IMR-90 (cell line): Measurements from ENCODE around the gene DCP1A. TPM values are rescaled to one million over a fixed set of nuclear protein-coding genes. Genes with fewer than 3 reads are reported as not detected.

Source experiments
- ATAC-seq: fragments of 200-7000 bp; cut with Tn5 transposase; 2 replicates; pipeline ENCODE4 v1.9.1; 2020; ENCODE audit warnings: low read depth, mild to moderate bottlenecking, moderate library complexity
- BruUV-seq: library from RNA; stranded (reverse); fragments of 400-500 nt; replicated peaks from 2 replicates; lab custom pipeline; 2021; lab: Mats Ljungman, UMichigan
- CTCF ChIA-PET: fragments of 300-600 bp; formaldehyde crosslinking; extraction: SDS; loops from one replicate; lab custom pipeline; 2021; ENCODE audit warnings: antibody characterized with exemption; lab: Yijun Ruan, JAX
- POLR2A ChIA-PET: fragments of 300-600 bp; sonication (Branson Sonifier 250); formaldehyde crosslinking; loops from one replicate; lab custom pipeline; 2022; ENCODE audit warnings: antibody characterized with exemption; ENCODE audit not compliant: unreplicated experiment; lab: Charles Lee
- DNase-seq: peaks from one replicate; pipeline ENCODE4 v3.0.0; 2013
- H2AFZ ChIP-seq: replicated peaks from 2 replicates; pipeline ENCODE3; 2013; ENCODE audit warnings: low read length, mild to moderate bottlenecking; ENCODE audit not compliant: poor library complexity
- H2AK5ac ChIP-seq: 2 replicates; pipeline ENCODE4 v1.6.1; 2013; ENCODE audit warnings: low read depth, low read length, inconsistent platforms
- H2AK9ac ChIP-seq: replicated peaks from 2 replicates; pipeline ENCODE3; 2013; ENCODE audit warnings: mild to moderate bottlenecking, low read depth, low read length, moderate library complexity; ENCODE audit not compliant: poor library complexity
- H2BK120ac ChIP-seq: 2 replicates; pipeline ENCODE4 v1.6.1; 2013; ENCODE audit warnings: low read depth, low read length, inconsistent platforms
- H2BK15ac ChIP-seq: 3 replicates; pipeline ENCODE4 v1.6.1; 2013; ENCODE audit warnings: low read depth, low read length, inconsistent platforms
- H2BK20ac ChIP-seq: 2 replicates; pipeline ENCODE4 v1.6.1; 2013; ENCODE audit warnings: low read depth, mild to moderate bottlenecking, inconsistent platforms, low read length, moderate library complexity
- H2BK5ac ChIP-seq: 2 replicates; pipeline ENCODE4 v1.6.1; 2013; ENCODE audit warnings: mild to moderate bottlenecking, low read depth, low read length, inconsistent platforms; ENCODE audit not compliant: poor library complexity, severe bottlenecking
- H3K14ac ChIP-seq: replicated peaks from 2 replicates; pipeline ENCODE4 v1.6.1; 2013; ENCODE audit warnings: low read depth, low read length, inconsistent platforms
- H3K18ac ChIP-seq: 2 replicates; pipeline ENCODE4 v1.6.1; 2013; ENCODE audit warnings: low read depth, low read length, control low read depth
- H3K23ac ChIP-seq: 2 replicates; pipeline ENCODE4 v1.6.1; 2013; ENCODE audit warnings: low read depth, low read length, inconsistent platforms
- H3K27ac ChIP-seq: 2 replicates; pipeline ENCODE4 v1.5.1; 2013; ENCODE audit warnings: mild to moderate bottlenecking, control low read depth, low read length; ENCODE audit not compliant: insufficient read depth
- H3K27me3 ChIP-seq: 2 replicates; pipeline ENCODE4 v1.6.1; 2013; ENCODE audit warnings: low read length; ENCODE audit not compliant: control insufficient read depth, insufficient read depth
- H3K36me3 ChIP-seq: 2 replicates; pipeline ENCODE4 v1.6.1; 2013; ENCODE audit warnings: low read length, mixed read lengths; ENCODE audit not compliant: control insufficient read depth, insufficient read depth
- H3K4ac ChIP-seq: 2 replicates; pipeline ENCODE4 v1.6.1; 2013; ENCODE audit warnings: low read depth, low read length, inconsistent platforms
- H3K4me1 ChIP-seq: 2 replicates; pipeline ENCODE4 v1.6.1; 2013; ENCODE audit warnings: low read length, mixed read lengths; ENCODE audit not compliant: control insufficient read depth, insufficient read depth
- H3K4me2 ChIP-seq: 2 replicates; pipeline ENCODE4 v1.6.1; 2013; ENCODE audit warnings: low read depth, mild to moderate bottlenecking, control low read depth, low read length, moderate library complexity
- H3K4me3 ChIP-seq: 2 replicates; pipeline ENCODE4 v1.5.1; 2013; ENCODE audit warnings: low read depth, mild to moderate bottlenecking, control low read depth, low read length, moderate library complexity; ENCODE audit not compliant: insufficient read depth
- H3K56ac ChIP-seq: 2 replicates; pipeline ENCODE4 v1.6.1; 2013; ENCODE audit warnings: low read length, inconsistent platforms; ENCODE audit not compliant: insufficient read depth; ENCODE audit errors: extremely low read depth
- H3K79me1 ChIP-seq, 2 experiments: 2 replicates each; pipeline ENCODE4 v1.6.1; 2013; ENCODE audit warnings: low read length in 2 of 2, inconsistent platforms in 1 of 2, low read depth in 1 of 2
- H3K9ac ChIP-seq: 2 replicates; pipeline ENCODE4 v1.6.1; 2013; ENCODE audit warnings: low read depth, low read length, control low read depth
- H3K9me1 ChIP-seq: 2 replicates; pipeline ENCODE4 v1.6.1; 2013; ENCODE audit warnings: low read length, inconsistent platforms; ENCODE audit not compliant: insufficient read depth
- H3K9me3 ChIP-seq: 2 replicates; pipeline ENCODE4 v1.6.1; 2013; ENCODE audit warnings: low read length; ENCODE audit not compliant: control insufficient read depth, insufficient read depth
- H4K20me1 ChIP-seq: 2 replicates; pipeline ENCODE4 v1.6.1; 2013; ENCODE audit warnings: low read length, inconsistent platforms; ENCODE audit not compliant: insufficient read depth
- H4K5ac ChIP-seq: 2 replicates; pipeline ENCODE4 v1.6.1; 2013; ENCODE audit warnings: mild to moderate bottlenecking, low read depth, low read length, control low read depth
- H4K8ac ChIP-seq, 2 experiments: 2 replicates each; pipeline ENCODE4 v1.6.1; 2013; ENCODE audit warnings: low read depth in 2 of 2, low read length in 2 of 2, control low read depth in 1 of 2, inconsistent platforms in 1 of 2
- H4K91ac ChIP-seq: 2 replicates; pipeline ENCODE4 v1.6.1; 2013; ENCODE audit warnings: low read depth, low read length, inconsistent platforms; ENCODE audit not compliant: insufficient read depth
- BHLHE40 ChIP-seq: fragments of 150-350 bp; IDR thresholded peaks from 2 replicates; pipeline ENCODE4 v1.6.1; 2016; ENCODE audit warnings: mild to moderate bottlenecking, low read depth, low read length
- CHD1 ChIP-seq: IDR thresholded peaks from 2 replicates; pipeline ENCODE4 v1.6.1; 2012; ENCODE audit warnings: low read depth, low read length, improper control_type of control experiment
- MAFK ChIP-seq: IDR thresholded peaks from 2 replicates; pipeline ENCODE4 v1.6.1; 2012; ENCODE audit warnings: low read depth, low read length, improper control_type of control experiment
- MAZ ChIP-seq: IDR thresholded peaks from 2 replicates; pipeline ENCODE4 v1.6.1; 2012; ENCODE audit warnings: low read depth, mild to moderate bottlenecking, low read length, improper control_type of control experiment, moderate library complexity, borderline replicate concordance
- MXI1 ChIP-seq: IDR thresholded peaks from 2 replicates; pipeline ENCODE4 v1.6.1; 2012; ENCODE audit warnings: low read depth, mild to moderate bottlenecking, low read length, moderate library complexity, borderline replicate concordance
- NFE2L2 ChIP-seq: fragments of 150-350 bp; IDR thresholded peaks from 2 replicates; pipeline ENCODE4 v1.6.1; 2016; ENCODE audit warnings: low read depth, mild to moderate bottlenecking, low read length
- POLR2A ChIP-seq: IDR thresholded peaks from 2 replicates; pipeline ENCODE4 v1.6.1; 2012; ENCODE audit warnings: mild to moderate bottlenecking, low read depth, low read length
- RAD21 ChIP-seq: IDR thresholded peaks from 2 replicates; pipeline ENCODE4 v1.6.1; 2012; ENCODE audit warnings: low read length, improper control_type of control experiment
- RCOR1 ChIP-seq: IDR thresholded peaks from 2 replicates; pipeline ENCODE4 v1.6.1; 2012; ENCODE audit warnings: mild to moderate bottlenecking, low read length, improper control_type of control experiment; ENCODE audit not compliant: insufficient replicate concordance
- SMC3 ChIP-seq: fragments of 150-350 bp; IDR thresholded peaks from 2 replicates; pipeline ENCODE4 v1.6.1; 2016; ENCODE audit warnings: low read depth, mild to moderate bottlenecking, antibody characterized with exemption, low read length, moderate library complexity
- WGBS, 2 experiments: methylation state at CpG; one replicate each; pipeline versions ENCODE4 v1.1.5 to v1.1.7; 2013; ENCODE audit warnings: missing lambda C conversion rate in 2 of 2; ENCODE audit not compliant: insufficient read length in 1 of 2; ENCODE audit errors: extremely low coverage in 2 of 2; 5-methylcytosine and 5-hydroxymethylcytosine counted together
- dilution Hi-C: fragments of 300-500 bp; cut with HindIII; formaldehyde crosslinking; loops from one replicate; pipeline ENCODE4 v1.14.3; 2018; ENCODE audit warnings: low sequenced_read_pairs; ENCODE audit not compliant: unreplicated experiment
- in situ Hi-C: fragments of 300-500 bp; cut with MboI; formaldehyde crosslinking; loops from 3 replicates; pipeline ENCODE4 v1.14.3; 2019; ENCODE audit warnings: low sequenced_read_pairs, inconsistent platforms, mixed read lengths
- intact Hi-C: fragments of 100-400 bp; cut with micrococcal nuclease; formaldehyde crosslinking; loops from 2 replicates; pipeline ENCODE4 v1.10.0; 2022
- polyA plus RNA-seq, 3 experiments: library from polyadenylated mRNA; depleted of rRNA; stranded (reverse); fragments of >200 nt; gene quantifications; 2 replicates each; pipeline ENCODE4 v1.2.3, GENCODE V29; 2012; ENCODE audit warnings: low replicate concordance in 1 of 3
- total RNA-seq: library from RNA; depleted of rRNA; stranded (reverse); fragments of >200 nt; gene quantifications from 2 replicates; pipeline ENCODE4 v1.2.3, GENCODE V29; 2012
- TF ChIP-seq, protein P1 (sequence below): fragments of 150-350 bp; IDR thresholded peaks from 2 replicates; pipeline ENCODE4 v1.6.1; 2016; ENCODE audit warnings: low read depth, mild to moderate bottlenecking, low read length, moderate library complexity, borderline replicate concordance

The DCP1A gene
- total and polyA plus RNA-seq, 2 of the 4 experiments (the other 2 are of a cell fraction), result 13.2 to 30.1 TPM

DNA sequence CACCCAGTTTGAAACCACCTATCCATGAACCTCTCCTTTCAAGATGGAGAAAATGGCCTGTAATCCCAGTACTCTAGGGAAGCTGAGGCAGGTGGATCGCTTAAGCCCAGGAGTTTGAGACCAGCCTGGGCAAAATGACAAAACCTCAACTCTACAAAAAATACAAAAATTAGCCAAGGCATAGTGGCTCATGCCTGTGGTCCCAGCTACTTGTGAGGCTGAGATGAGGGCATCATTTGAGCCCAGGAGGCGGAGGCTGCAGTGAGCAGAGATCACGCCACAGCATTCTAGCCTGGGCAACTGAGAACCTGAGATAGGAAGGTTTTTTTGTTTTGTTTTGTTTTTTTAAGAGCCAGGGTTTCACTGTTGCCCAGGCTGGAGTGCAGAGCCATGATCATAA is 96.9 kb downstream of the DCP1A start:
- no peak overlapping the region for H3K9ac ChIP-seq
- BruUV-seq, result no TSS peak
- H3K4me2 ChIP-seq, result no peak overlapping the region
- H4K91ac ChIP-seq, result no peak overlapping the region
- no peaks in the 10 kb centered on the region for H3K27me3 ChIP-seq
- H3K9me1 ChIP-seq, result peaks cover 25% of the 10 kb centered on the region
- ATAC-seq (no peak), DNase-seq (no peak)
- no peak overlapping the region for H4K8ac ChIP-seq
- H3K9me3 ChIP-seq, result no peaks in the 10 kb centered on the region
- no peak overlapping the region for H3K4ac ChIP-seq
- H3K56ac ChIP-seq, result no peak overlapping the region
- no peak overlapping the region for H3K18ac ChIP-seq
- TF ChIP-seq POLR2A, result no peak
- TF ChIP-seq BHLHE40, result no peak
- TF ChIP-seq MAZ, result no peak
- TF ChIP-seq, protein P1, sequence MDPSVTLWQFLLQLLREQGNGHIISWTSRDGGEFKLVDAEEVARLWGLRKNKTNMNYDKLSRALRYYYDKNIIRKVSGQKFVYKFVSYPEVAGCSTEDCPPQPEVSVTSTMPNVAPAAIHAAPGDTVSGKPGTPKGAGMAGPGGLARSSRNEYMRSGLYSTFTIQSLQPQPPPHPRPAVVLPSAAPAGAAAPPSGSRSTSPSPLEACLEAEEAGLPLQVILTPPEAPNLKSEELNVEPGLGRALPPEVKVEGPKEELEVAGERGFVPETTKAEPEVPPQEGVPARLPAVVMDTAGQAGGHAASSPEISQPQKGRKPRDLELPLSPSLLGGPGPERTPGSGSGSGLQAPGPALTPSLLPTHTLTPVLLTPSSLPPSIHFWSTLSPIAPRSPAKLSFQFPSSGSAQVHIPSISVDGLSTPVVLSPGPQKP, result no peak
- TF ChIP-seq SMC3, result no peak
- no peak for TF ChIP-seq RCOR1
- no peak for TF ChIP-seq MXI1
- TF ChIP-seq RAD21, result no peak
- no peak for TF ChIP-seq NFE2L2
- no peak for TF ChIP-seq MAFK
- no peak for TF ChIP-seq CHD1
- no peak overlapping the region for H2BK5ac ChIP-seq
- ChIA-PET CTCF (no interaction called here), POLR2A (no interaction called here)
- H3K36me3 ChIP-seq, result peaks cover 15% of the 10 kb centered on the region
- H3K79me1 ChIP-seq, result peaks cover 0 to 55% of the 10 kb centered on the region in 2 experiments; a peak in 2 of 4 replicates
- H3K27ac ChIP-seq, result no peak overlapping the region
- peaks cover 19% of the 10 kb centered on the region for H3K4me1 ChIP-seq
- no peak overlapping the region for H3K4me3 ChIP-seq
- WGBS, 2 experiments, result 80% methylated on average over 2 of the region's 3 CpGs; no CpG with 5 or more reads in 1 of the 2 experiments
- no peak overlapping the region for H2BK120ac ChIP-seq
- H2BK20ac ChIP-seq, result no peak overlapping the region
- no peak overlapping the region for H2AK5ac ChIP-seq
- in situ Hi-C loops, result no loop called here
- H3K23ac ChIP-seq, result no peak overlapping the region
- no peak overlapping the region for H2AFZ ChIP-seq
- no peak overlapping the region for H3K14ac ChIP-seq
- H2AK9ac ChIP-seq, result no peak overlapping the region
- no peak overlapping the region for H4K5ac ChIP-seq
- peaks cover 100% of the 10 kb centered on the region for H4K20me1 ChIP-seq
- H2BK15ac ChIP-seq, result no peak overlapping the region
- intact Hi-C loops, result no loop called here
- dilution Hi-C loops, result no loop called here
